ENCODE data around the gene CD58.

CD58 gene

GRCh38 chr1:116579259-116579875 is 8.5 kb upstream of the CD58 start:
- TF ChIP-seq MAX (IDR thresholded peaks at IDR 0.05; ENCODE audit: low read depth, low read length) (no peak), MYC (IDR thresholded peaks at IDR 0.05; ENCODE audit: low read depth, low read length) (no peak), POLR2A (IDR thresholded peaks at IDR 0.05; ENCODE audit: extremely low read depth, insufficient read length) (no peak), CTCF (IDR thresholded peaks at IDR 0.05; ENCODE audit: low read depth, low read length) (no peak)
- no peak for DNase-seq (ENCODE audit: low read depth)
- no peak overlapping the region for H3K4me3 ChIP-seq (ENCODE audit: low read depth, low read length)

GRCh38 chr1:116578581-116578980 is 7.8 kb upstream of the CD58 start:
- DNase-seq (ENCODE audit: low read depth), result no peak
- H3K4me3 ChIP-seq (ENCODE audit: low read depth, low read length), result no peak overlapping the region
- no peak for TF ChIP-seq MYC (IDR thresholded peaks at IDR 0.05; ENCODE audit: low read depth, low read length)
- TF ChIP-seq CTCF (IDR thresholded peaks at IDR 0.05; ENCODE audit: low read depth, low read length), result no peak
- TF ChIP-seq MAX (IDR thresholded peaks at IDR 0.05; ENCODE audit: low read depth, low read length), result no peak
- no peak for TF ChIP-seq POLR2A (IDR thresholded peaks at IDR 0.05; ENCODE audit: extremely low read depth, insufficient read length)

- H3K4me3 ChIP-seq (ENCODE audit: low read depth, low read length), result no peak overlapping the region
- DNase-seq (ENCODE audit: low read depth), result no peak
- TF ChIP-seq CTCF (IDR thresholded peaks at IDR 0.05; ENCODE audit: low read depth, low read length) (no peak), POLR2A (IDR thresholded peaks at IDR 0.05; ENCODE audit: extremely low read depth, insufficient read length) (no peak), MYC (IDR thresholded peaks at IDR 0.05; ENCODE audit: low read depth, low read length) (no peak), MAX (IDR thresholded peaks at IDR 0.05; ENCODE audit: low read depth, low read length) (no peak)
Observed at GRCh38 chr1:116577759-116578314, 7.0 kb upstream of the CD58 start.

GRCh38 chr1:116574581-116575291 is 3.9 kb upstream of the CD58 start:
- TF ChIP-seq MYC (IDR thresholded peaks at IDR 0.05; ENCODE audit: low read depth, low read length) (no peak), CTCF (IDR thresholded peaks at IDR 0.05; ENCODE audit: low read depth, low read length) (peak; percentile 91), MAX (IDR thresholded peaks at IDR 0.05; ENCODE audit: low read depth, low read length) (peak; percentile 43)
- no peak overlapping the region for H3K4me3 ChIP-seq (ENCODE audit: low read depth, low read length)
- peak; percentile 70 for DNase-seq (ENCODE audit: low read depth)

GRCh38 chr1:116573431-116574095 is 2.7 kb upstream of the CD58 start:
- DNase-seq (ENCODE audit: low read depth), result no peak
- no peak overlapping the region for H3K4me3 ChIP-seq (ENCODE audit: low read depth, low read length)
- no peak for TF ChIP-seq CTCF (IDR thresholded peaks at IDR 0.05; ENCODE audit: low read depth, low read length)
- TF ChIP-seq POLR2A (IDR thresholded peaks at IDR 0.05; ENCODE audit: extremely low read depth, insufficient read length), result no peak
- TF ChIP-seq MAX (IDR thresholded peaks at IDR 0.05; ENCODE audit: low read depth, low read length), result no peak
- TF ChIP-seq MYC (IDR thresholded peaks at IDR 0.05; ENCODE audit: low read depth, low read length), result no peak
